SJCRH30 (cell line): ENCODE measurements around the gene NSD1. TPM values are rescaled to one million over a fixed set of nuclear protein-coding genes. Genes with fewer than 3 reads are reported as not detected.
"Not testable (repeated sequence)": the region's sequence is repeated elsewhere in the genome, so short reads cannot be mapped to it uniquely, and the experiment has no call there.

Experiments
- DNase-seq, 2 experiments: peaks; one replicate each; pipeline ENCODE4 v3.0.0-alpha.2; 2015 to 2020
- H3K27ac ChIP-seq: fragments of 250-450 bp; sonication (Bioruptor Pico); 2 replicates; pipeline ENCODE4 v1.5.1; 2020; ENCODE audit warnings: mild to moderate bottlenecking, moderate library complexity
- H3K27me3 ChIP-seq: fragments of 250-450 bp; sonication (Bioruptor Pico); 2 replicates; pipeline ENCODE4 v1.5.1; 2020; ENCODE audit warnings: mild to moderate bottlenecking, moderate library complexity
- H3K36me3 ChIP-seq: fragments of 250-450 bp; sonication (Bioruptor Pico); 2 replicates; pipeline ENCODE4 v1.5.1; 2020; ENCODE audit warnings: mild to moderate bottlenecking, moderate library complexity
- H3K4me1 ChIP-seq: fragments of 250-450 bp; sonication (Bioruptor Pico); 2 replicates; pipeline ENCODE4 v1.5.1; 2020; ENCODE audit warnings: mild to moderate bottlenecking, moderate library complexity
- H3K4me3 ChIP-seq: fragments of 250-450 bp; sonication (Bioruptor Pico); 2 replicates; pipeline ENCODE4 v1.5.1; 2020; ENCODE audit warnings: mild to moderate bottlenecking, moderate library complexity
- H3K9me3 ChIP-seq: fragments of 250-450 bp; sonication (Bioruptor Pico); replicated peaks from 2 replicates; pipeline ENCODE4 v1.5.1; 2020; ENCODE audit warnings: mild to moderate bottlenecking, moderate library complexity
- total RNA-seq: library from RNA; depleted of rRNA; stranded (reverse); fragments of >200 nt; shearing (Covaris generic); gene quantifications from 2 replicates; pipeline ENCODE4 v1.2.3, GENCODE V29; 2014

Gene NSD1
- total RNA-seq, 1 experiment from 2014 or later, result 5.7 TPM

DNA sequence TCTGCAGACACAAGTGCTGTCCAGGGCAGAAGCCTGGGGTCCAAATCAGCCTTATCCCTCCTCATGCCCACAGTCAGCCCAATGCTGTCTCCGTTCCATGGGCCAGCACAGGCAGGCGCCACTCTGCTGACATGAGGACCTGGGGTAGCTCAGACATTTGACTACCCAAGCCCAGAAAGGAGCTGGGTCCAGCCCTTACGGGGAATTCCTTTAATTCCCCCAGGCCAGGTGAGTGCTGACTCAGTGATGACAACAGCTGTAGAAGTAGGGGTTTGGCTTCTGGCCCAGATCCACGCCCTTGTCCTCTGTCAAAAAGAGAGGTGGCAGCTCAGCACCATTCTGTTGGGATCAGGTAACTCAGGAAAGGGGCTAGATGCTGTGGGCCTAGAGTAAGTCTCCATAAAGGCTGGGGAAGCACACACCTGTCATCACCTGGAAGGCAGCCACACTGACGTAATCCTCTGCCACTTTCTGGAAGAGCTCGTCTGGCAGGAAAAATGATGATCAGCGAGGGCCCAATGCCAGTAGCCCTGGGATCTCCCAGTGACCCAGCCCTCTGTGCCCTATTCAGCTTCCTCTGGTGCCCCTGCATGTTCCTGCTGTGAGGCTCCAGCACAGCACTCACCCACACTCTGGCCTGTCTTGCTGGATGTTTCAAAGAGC is 168.1 kb downstream of the NSD1 start:
- Histone ChIP-seq H3K4me3 (no peak overlapping the region), H3K27ac (no peak overlapping the region), H3K9me3 (no peaks in the 10 kb centered on the region), H3K36me3 (peaks cover 18% of the 10 kb centered on the region), H3K27me3 (no peaks in the 10 kb centered on the region), H3K4me1 (peaks cover 13% of the 10 kb centered on the region)
- DNase-seq, result no peak

DNA sequence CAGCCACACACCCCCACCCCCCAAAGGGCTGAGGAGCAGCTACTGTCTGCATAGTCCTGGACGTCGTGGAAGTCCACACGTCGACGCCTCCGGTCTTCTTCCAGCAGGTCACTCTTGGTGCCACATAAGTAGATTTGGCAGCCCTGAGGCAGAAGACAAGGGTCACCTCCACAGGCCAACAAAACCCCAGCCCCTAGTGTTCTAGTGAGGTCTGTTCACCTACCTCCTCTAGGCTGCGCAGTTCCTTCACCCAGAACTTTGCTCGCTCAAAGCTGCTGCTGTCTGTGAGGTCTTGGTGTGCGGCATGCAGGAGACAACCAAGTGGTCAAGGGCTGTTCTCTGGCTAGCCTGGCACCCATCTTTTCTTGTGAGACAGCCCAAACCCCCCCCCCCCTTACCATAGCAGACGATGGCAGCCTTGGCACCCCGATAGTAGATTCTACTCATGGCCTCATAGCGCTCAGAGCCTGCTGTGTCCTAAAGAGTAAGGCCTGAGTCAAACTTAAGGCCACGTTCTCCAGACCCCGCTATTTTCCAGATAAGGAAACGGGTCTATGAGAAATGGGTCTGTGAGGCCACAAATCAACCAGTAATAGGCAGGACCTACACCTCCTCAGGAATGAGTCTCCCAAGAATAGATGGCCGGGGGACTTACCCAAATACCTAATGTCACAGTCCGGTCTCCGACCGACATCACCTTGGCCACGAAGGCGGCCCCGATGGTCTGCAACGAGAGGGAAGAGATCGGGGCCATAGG is 169.0 kb downstream of the NSD1 start:
- Histone ChIP-seq H3K27ac (no peak overlapping the region), H3K27me3 (no peaks in the 10 kb centered on the region), H3K9me3 (no peaks in the 10 kb centered on the region), H3K36me3 (peaks cover 24% of the 10 kb centered on the region), H3K4me3 (peak overlapping the region; percentile 98), H3K4me1 (peaks cover 13% of the 10 kb centered on the region)
- no peak for DNase-seq

DNA sequence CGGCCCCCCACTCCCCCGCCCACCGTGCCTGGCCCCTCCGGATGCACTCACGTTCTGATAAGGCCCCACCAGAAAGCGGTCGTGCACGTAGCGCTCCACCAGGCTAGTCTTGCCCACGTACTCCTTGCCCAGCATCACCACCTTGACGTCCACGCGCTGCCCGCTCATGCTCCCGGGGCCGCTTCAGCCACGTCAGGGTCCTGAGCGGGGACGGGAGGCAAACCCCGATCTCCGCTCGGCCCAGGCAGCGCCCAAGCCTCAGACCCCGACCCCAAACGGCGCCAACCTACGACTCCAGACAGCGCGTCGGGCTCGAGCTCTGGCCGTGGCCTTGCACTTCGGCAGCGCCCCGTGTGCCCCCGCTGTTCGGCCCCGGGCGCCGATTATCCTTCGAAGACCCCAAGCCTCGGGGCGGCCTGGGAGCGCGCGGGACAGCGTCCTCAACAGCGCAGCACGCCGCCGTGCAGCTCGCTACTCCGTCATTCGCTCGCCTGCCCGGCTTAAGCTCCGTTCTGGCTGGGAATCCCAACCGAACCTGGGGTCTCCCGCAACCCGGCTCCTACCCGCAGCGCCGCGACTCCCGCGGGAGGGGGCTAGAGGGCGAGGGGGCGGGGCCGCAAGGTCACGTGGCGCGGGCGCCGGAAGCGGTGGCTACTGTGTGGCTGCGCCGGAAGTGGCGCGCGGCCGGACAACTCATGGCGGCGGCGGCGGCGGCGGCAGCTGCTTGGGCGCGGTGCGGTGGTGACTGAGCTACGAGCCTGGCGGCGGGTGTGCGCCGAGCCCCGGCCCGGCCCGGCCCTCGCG is 169.8 kb downstream of the NSD1 start, which contains the start of the genes PRELID1 and RAB24:
Gene PRELID1, plus strand, starts transcription at position 679 of the 804 bp plus-strand sequence. CDS start 187 bp downstream, outside the sequence.
Gene RAB24, minus strand, starts transcription at position 599 of the 804 bp plus-strand sequence. Its CDS starts 431 bp downstream, at position 168.
- DNase-seq, result peak; percentile 89 to 91
- Histone ChIP-seq H3K4me1 (peaks cover 9% of the 10 kb centered on the region), H3K27me3 (no peaks in the 10 kb centered on the region), H3K9me3 (no peaks in the 10 kb centered on the region), H3K36me3 (peaks cover 24% of the 10 kb centered on the region), H3K4me3 (peak within 1 kb of the TSS; percentile 98), H3K27ac (peak within 1 kb of the TSS; percentile 88)

DNA sequence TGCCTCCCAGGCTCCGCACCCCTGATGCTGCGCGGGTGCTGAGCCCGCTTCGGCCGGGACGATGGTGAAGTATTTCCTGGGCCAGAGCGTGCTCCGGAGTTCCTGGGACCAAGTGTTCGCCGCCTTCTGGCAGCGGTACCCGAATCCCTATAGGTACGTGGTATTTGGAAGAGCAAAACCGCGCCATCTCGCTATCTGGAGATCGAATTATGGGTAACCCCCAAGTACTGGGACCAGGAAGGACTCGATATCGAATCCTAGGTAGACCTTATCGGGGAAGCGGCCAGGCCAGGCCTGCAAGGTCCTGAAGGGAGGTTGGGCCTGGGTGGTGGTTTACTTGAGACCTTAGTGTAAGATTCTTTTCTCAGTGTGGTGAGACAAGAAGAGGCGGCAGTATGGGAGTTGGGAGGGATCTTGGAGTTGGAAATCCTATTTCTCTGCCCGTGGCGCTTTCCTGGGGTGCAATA is 170.4 kb downstream of the NSD1 start:
- Histone ChIP-seq H3K4me3 (peak overlapping the region; percentile 98), H3K4me1 (peaks cover 9% of the 10 kb centered on the region), H3K36me3 (peaks cover 25% of the 10 kb centered on the region), H3K27ac (peak overlapping the region; percentile 88), H3K9me3 (no peaks in the 10 kb centered on the region), H3K27me3 (no peaks in the 10 kb centered on the region)
- no peak for DNase-seq

DNA sequence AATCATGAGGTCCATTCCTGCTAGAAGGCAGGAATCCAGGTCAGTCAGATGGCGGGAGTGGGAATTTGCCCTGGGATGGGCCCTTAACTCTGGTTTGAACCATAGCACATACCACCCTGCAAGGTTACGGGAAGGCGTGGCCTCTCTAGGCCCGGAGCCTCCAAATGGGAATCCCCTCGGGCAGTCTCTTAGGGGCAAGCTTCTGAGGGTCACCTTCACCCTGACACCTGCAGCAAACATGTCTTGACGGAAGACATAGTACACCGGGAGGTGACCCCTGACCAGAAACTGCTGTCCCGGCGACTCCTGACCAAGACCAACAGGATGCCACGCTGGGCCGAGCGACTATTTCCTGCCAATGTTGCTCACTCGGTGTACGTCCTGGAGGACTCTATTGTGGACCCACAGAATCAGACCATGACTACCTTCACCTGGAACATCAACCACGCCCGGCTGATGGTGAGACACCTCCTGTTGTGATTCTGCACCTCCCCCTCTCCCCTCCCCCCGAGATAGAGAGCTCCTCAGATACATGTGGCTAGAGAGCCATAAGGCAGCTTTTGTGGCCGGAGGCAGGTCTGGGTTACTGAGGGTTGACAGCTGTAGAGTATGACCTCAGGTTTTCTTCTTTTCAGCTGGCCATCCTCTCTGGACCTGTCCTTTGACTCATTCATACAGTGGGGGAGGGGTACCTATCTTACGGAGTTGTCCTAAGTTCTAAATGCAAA is 171.0 kb downstream of the NSD1 start:
- Histone ChIP-seq H3K9me3 (no peaks in the 10 kb centered on the region), H3K27me3 (no peaks in the 10 kb centered on the region), H3K36me3 (peaks cover 27% of the 10 kb centered on the region), H3K4me1 (peaks cover 9% of the 10 kb centered on the region), H3K27ac (peak overlapping the region; percentile 88), H3K4me3 (peak overlapping the region; percentile 98)
- peak; percentile 50 to 58 for DNase-seq

DNA sequence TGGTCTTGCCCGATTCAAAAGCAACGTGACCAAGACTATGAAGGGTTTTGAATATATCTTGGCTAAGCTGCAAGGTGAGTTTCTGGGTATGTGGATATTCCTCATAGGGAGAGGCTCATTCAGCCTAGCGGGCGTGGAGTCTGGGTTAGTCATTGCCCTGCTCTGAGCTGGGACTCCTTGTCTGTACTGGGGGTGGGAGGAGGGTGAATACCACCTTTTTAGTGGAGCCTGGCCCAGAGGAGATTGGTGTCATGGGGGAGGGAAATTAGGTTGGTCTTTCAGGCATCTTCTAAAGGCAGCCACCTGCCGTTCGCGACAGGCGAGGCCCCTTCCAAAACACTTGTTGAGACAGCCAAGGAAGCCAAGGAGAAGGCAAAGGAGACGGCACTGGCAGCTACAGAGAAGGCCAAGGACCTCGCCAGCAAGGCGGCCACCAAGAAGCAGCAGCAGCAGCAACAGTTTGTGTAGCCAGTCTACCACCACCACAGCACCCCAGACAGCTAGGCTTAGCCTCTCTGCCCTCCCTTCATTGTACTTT is 172.6 kb downstream of the NSD1 start:
- H3K27ac ChIP-seq, H3K9me3 ChIP-seq, DNase-seq, H3K27me3 ChIP-seq, H3K4me3 ChIP-seq: not testable (repeated sequence)
- H3K4me1 ChIP-seq, result peaks cover 20% of the 10 kb centered on the region
- H3K36me3 ChIP-seq, result peaks cover 30% of the 10 kb centered on the region

DNA sequence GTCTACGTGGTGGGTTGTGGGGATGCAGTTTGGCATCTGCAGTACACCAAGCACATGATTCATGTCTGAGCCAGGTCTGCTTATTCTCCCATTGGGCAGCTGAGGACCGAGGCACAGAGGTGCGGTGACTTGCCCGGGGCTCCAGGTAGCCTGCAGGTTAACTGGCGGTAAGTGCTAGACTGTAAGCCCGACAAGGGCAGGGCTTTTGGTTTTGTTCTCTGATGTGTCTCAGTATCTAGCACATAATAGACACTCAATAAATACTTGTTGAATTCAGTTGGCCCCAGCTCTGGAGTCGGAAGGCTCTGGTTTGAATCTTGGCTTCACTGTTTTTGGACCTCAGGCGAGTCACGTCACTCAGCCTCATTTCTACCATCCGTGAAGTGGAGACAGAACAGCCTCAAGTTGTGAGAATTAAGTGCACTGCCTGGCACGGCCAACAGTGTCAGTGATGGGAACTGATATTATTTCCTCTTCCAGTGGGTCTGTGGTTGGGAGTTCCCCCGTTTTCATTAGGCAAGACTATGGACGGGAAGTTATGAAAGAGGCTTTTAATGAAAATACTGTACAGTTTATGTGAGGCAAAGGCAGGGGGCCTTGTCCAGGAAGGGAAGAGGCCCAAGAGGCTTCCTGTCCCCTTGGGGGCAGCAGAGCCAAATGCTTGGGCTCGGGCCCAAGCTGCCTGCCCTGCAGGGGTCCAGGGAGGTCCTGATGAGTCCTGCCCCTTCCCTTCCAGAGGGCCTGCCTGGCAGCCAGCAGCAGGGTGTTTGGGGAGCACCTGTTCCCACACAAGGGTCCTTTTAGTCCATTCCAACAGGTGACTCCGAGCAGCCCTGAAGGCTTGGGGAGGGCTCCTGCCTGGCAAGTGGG is 173.3 kb downstream of the NSD1 start:
- H3K4me1 ChIP-seq, result peaks cover 15% of the 10 kb centered on the region
- peaks cover 29% of the 10 kb centered on the region for H3K36me3 ChIP-seq
- H3K27ac ChIP-seq, result no peak overlapping the region
- no peak for DNase-seq
- no peaks in the 10 kb centered on the region for H3K27me3 ChIP-seq
- H3K9me3 ChIP-seq, result no peaks in the 10 kb centered on the region
- no peak overlapping the region for H3K4me3 ChIP-seq

DNA sequence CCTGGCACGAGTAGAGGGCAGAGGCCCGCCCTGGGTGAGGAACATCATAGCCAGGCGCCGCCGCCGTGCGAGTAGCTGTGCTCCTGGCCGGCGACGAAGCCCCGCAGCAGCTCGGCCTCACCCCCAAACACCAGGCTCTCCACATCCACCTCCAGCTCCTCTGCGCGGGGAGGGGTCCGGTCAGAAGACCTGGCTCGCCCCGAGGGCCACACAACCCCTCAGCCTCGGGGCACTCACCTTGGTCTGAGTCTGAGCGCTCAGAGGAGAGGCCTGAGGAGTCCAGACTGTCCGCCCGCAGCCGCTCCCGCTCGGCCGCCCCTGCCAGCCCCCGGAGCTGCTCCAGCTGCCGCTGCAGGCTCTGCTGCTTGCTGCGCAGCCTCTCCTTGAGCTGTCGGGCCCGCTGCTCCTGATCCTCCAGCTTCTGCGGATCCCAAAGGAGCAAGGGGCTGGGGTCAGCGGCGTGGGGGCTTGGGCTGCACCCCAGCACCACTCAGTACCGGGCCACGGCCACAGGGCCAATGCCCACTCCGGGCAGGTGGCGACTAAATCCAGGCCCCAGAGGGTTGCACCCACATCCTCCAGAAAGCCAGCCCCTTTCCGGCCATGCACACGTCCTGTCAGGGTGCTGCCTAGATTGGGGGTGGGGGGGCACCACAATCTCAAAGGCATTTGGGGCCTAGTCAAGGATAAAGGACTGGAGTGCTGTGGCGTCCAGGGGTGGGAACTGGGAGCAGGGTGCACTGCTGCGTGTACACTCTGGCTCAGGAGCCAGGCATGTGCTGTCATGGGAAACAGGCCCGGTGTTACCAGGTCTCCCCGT is 174.2 kb downstream of the NSD1 start:
- Histone ChIP-seq H3K9me3 (no peaks in the 10 kb centered on the region), H3K4me3 (no peak overlapping the region), H3K27ac (no peak overlapping the region), H3K4me1 (peaks cover 11% of the 10 kb centered on the region), H3K36me3 (peaks cover 29% of the 10 kb centered on the region), H3K27me3 (no peaks in the 10 kb centered on the region)
- DNase-seq, result no peak

DNA sequence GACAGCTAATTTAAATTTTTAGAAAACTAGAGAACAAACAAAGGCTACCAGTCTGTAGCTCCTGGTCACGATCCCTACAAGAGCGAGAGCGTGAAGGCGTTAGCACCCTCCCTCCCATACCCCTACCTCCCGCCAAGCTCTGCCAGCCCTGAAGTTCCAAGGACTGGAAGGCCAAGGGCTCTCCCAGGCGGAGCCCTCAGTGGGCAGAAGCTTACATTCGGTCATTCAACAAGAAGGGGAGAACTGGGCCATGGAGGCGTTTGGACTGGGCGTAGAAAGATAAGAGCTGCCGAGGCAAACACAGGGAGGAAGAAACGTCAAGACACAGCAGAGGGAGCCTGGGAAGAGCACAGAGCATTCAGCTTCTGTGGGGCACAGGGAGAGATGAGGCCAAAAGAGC is 175.2 kb downstream of the NSD1 start:
- Histone ChIP-seq H3K4me3 (no peak overlapping the region), H3K4me1 (peaks cover 11% of the 10 kb centered on the region), H3K36me3 (peaks cover 29% of the 10 kb centered on the region), H3K27ac (no peak overlapping the region), H3K27me3 (no peaks in the 10 kb centered on the region), H3K9me3 (no peaks in the 10 kb centered on the region)
- no peak for DNase-seq

DNA sequence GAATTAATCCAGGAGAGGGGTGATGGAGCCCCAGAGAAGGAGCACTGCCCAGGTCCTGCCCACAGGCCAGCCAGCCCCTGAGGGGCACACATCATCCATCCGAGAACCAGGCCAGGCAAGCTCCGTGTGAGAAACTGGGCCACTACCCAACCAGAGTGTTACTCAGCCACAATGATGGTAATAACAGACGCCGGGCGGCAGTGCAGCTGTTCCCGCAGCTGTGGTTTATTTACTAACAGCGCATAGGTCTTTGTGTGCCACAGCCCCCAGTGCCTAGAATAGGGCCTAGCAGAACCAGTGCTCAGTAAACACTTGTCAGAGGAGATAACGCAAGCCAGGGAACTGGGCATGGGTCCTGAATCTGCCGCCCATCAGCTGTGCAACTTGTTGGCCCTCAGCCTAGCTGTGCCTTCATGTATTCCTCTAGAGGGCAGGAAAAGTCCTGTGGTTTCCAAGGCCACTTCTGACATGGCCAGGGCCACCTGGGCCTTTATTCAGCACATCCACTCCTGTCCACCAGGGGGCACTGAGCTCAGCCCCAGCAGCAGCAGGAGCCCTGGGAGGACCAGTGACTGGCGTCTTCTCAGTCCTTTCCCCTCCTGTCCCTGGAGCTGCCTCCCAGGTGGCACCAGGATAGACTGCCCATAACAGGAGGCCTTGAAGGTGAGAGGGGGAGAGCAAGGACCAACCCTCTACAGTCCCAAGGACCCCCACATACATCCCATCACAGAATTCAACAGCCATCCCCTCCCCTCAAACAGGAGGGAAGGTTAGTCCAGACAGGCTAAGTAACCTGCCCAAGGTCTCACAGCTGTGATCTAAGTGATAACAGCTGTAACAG is 176.0 kb downstream of the NSD1 start:
- no peak overlapping the region for H3K4me3 ChIP-seq
- 0 out of 2 replicates have a peak overlapping the region, but pooled peaks have one; percentile 1 for H3K27ac ChIP-seq
- H3K4me1 ChIP-seq, result peaks cover 11% of the 10 kb centered on the region
- peaks cover 29% of the 10 kb centered on the region for H3K36me3 ChIP-seq
- no peaks in the 10 kb centered on the region for H3K9me3 ChIP-seq
- DNase-seq, result peak; percentile 72 to 85
- no peaks in the 10 kb centered on the region for H3K27me3 ChIP-seq

DNA sequence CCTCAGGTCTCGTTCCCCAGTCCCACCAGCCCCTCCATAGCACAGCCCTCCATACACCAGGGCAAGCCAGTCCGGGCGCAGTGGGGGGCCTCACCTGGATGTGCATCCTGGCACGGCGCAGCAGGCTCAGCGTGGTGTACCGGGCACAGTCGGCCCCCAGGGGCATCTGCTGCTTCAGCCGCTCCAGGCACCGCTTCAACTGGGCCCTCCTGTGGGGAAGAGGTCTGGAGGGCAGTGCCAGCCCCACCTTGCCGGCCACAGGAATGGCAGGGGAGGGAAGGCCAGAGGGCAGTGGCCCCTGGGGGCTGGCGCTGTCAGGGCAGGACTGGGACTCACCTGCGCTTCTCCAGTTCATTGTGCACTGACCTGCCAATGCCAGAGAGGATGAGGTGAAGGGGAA is 176.8 kb downstream of the NSD1 start:
- peak overlapping the region; percentile 98 for H3K4me3 ChIP-seq
- peaks cover 11% of the 10 kb centered on the region for H3K4me1 ChIP-seq
- no peaks in the 10 kb centered on the region for H3K9me3 ChIP-seq
- DNase-seq, result no peak
- no peaks in the 10 kb centered on the region for H3K27me3 ChIP-seq
- no peak overlapping the region for H3K27ac ChIP-seq
- peaks cover 26% of the 10 kb centered on the region for H3K36me3 ChIP-seq
